Esophagus squamous epithelium (tissue), 4 donors: ENCODE data around the gene SPRTN.

Experiments used
- POLR2A ChIP-seq, 4 donors: fragments of 450-650 bp; IDR thresholded peaks; one replicate each; pipeline ENCODE4 v1.6.1; 2017; ENCODE audit warnings: antibody characterized with exemption in 4 of 4, mild to moderate bottlenecking in 4 of 4, moderate library complexity in 3 of 4
- TF ChIP-seq, protein P1 (sequence below), 6 experiments: fragments of 450-650 bp in 4 of 6; fragments of 200-600 bp in 2 of 6; sonication (generic) in 2 of 6; IDR thresholded peaks; one replicate each; pipeline ENCODE4 v1.5.1; 2016 to 2019; ENCODE audit warnings: antibody characterized with exemption in 6 of 6, mild to moderate bottlenecking in 4 of 6, moderate library complexity in 4 of 6

DNA sequence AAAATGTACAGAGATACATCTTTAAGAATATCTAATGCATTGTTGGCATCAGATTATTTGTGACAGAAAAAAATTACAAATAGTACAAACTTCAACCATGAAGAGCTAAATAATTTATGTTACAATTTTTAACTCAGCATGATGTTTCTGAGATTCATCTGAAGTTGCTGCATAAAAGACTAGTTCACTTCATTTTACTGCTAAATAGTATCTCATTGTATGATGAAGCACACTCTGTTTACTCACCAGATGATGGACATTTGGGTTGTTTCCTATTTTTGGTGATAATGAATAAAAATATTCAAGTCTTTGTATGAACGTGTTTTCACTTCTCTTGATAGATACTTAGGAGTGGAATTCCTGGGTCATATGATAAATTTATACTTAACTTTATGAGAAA is 63.4 kb downstream of the SPRTN start:
- TF ChIP-seq POLR2A (IDR thresholded peaks at IDR 0.05), result no peak
- TF ChIP-seq, protein P1, sequence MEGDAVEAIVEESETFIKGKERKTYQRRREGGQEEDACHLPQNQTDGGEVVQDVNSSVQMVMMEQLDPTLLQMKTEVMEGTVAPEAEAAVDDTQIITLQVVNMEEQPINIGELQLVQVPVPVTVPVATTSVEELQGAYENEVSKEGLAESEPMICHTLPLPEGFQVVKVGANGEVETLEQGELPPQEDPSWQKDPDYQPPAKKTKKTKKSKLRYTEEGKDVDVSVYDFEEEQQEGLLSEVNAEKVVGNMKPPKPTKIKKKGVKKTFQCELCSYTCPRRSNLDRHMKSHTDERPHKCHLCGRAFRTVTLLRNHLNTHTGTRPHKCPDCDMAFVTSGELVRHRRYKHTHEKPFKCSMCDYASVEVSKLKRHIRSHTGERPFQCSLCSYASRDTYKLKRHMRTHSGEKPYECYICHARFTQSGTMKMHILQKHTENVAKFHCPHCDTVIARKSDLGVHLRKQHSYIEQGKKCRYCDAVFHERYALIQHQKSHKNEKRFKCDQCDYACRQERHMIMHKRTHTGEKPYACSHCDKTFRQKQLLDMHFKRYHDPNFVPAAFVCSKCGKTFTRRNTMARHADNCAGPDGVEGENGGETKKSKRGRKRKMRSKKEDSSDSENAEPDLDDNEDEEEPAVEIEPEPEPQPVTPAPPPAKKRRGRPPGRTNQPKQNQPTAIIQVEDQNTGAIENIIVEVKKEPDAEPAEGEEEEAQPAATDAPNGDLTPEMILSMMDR (IDR thresholded peaks at IDR 0.05), result no peak
